ENCODE results near the gene INSIG1. TPM values are rescaled to one million over a fixed set of nuclear protein-coding genes. Genes with fewer than 3 reads are reported as not detected.
A peak's percentile ranks its signal among the peaks of the same experiment; 100 is the strongest.

INSIG1 gene
- total RNA-seq, 1 experiment from 2014 or later, result 60.1 TPM

- POLR2A ChIA-PET, result no interaction called here
- intact Hi-C loops (cut with micrococcal nuclease; ENCODE audit: unreplicated experiment), result no loop called here
- no TSS peak for BruUV-seq (replicated peaks)
These were observed 41.8 kb downstream of the INSIG1 start for GRCh38 chr7:155339474-155339873.

DNA sequence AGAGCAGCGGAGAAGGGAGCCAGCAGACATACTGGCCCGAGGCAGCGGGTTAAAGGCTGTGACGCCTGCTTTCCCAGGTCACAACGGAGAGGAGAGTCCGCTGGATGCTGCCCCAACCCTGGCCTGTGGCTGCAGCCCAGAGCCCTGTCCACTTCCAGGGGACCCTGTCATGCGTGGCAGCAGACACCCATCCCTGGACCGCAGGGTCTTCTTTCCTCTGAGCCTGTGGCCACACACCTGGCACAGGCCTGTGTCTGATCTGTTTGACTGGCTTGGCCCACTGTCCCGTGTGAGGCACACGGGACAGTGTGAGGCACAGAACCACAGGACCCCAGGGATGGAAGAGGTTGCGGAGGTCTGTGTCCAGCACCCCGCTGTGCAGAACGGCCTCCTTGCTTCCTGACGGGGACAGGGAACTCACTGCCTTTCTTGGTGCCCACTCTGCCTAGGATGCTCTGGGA lies 42.4 kb downstream of the INSIG1 start:
- H3K27me3 Mint-ChIP-seq (ENCODE audit: insufficient read depth, unreplicated experiment), result peaks cover 5% of the 10 kb centered on the region
- BruUV-seq (replicated peaks), result no TSS peak
- H3K4me3 ChIP-seq (ENCODE audit: low read depth, low read length), result no peak overlapping the region
- CTCF ChIA-PET, result no interaction called here
- H3K4me3 Mint-ChIP-seq (ENCODE audit: unreplicated experiment), result no peak overlapping the region
- H3K27me3 ChIP-seq (replicated peaks; ENCODE audit: control insufficient read depth, insufficient read depth, low read length), result no peaks in the 10 kb centered on the region; the same call in 1 of the 2 replicates
- H3K27ac Mint-ChIP-seq (ENCODE audit: unreplicated experiment), result no peak overlapping the region
- TF ChIP-seq, protein P1, sequence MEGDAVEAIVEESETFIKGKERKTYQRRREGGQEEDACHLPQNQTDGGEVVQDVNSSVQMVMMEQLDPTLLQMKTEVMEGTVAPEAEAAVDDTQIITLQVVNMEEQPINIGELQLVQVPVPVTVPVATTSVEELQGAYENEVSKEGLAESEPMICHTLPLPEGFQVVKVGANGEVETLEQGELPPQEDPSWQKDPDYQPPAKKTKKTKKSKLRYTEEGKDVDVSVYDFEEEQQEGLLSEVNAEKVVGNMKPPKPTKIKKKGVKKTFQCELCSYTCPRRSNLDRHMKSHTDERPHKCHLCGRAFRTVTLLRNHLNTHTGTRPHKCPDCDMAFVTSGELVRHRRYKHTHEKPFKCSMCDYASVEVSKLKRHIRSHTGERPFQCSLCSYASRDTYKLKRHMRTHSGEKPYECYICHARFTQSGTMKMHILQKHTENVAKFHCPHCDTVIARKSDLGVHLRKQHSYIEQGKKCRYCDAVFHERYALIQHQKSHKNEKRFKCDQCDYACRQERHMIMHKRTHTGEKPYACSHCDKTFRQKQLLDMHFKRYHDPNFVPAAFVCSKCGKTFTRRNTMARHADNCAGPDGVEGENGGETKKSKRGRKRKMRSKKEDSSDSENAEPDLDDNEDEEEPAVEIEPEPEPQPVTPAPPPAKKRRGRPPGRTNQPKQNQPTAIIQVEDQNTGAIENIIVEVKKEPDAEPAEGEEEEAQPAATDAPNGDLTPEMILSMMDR (IDR thresholded peaks at IDR 0.05; ENCODE audit: insufficient read depth in 1 of 2, low read depth in 1 of 2, low read length in 1 of 2, severe bottlenecking in 1 of 2, unreplicated experiment in 1 of 2), result no peak
- POLR2A ChIA-PET, result no interaction called here
- H3K36me3 Mint-ChIP-seq (ENCODE audit: insufficient read depth, unreplicated experiment), result no peaks in the 10 kb centered on the region
- H3K9me3 ChIP-seq, result no peaks in the 10 kb centered on the region
- H3K4me1 ChIP-seq, result no peaks in the 10 kb centered on the region
- no peaks in the 10 kb centered on the region for H3K36me3 ChIP-seq (ENCODE audit: control insufficient read depth, insufficient read depth, low read length)
- H3K4me1 Mint-ChIP-seq (ENCODE audit: low read depth, unreplicated experiment), result peaks cover 2% of the 10 kb centered on the region
- no peaks in the 10 kb centered on the region for H3K9me3 Mint-ChIP-seq (ENCODE audit: unreplicated experiment)
- peak in 1 of 2 experiments; percentile 26 for DNase-seq
- intact Hi-C loops (cut with micrococcal nuclease; ENCODE audit: unreplicated experiment), result no loop called here

More at GRCh38 chr7:155339474-155339873, 41.8 kb downstream of the INSIG1 start:
- Mint-ChIP-seq H3K36me3 (ENCODE audit: insufficient read depth, unreplicated experiment) (no peaks in the 10 kb centered on the region), H3K27ac (ENCODE audit: unreplicated experiment) (no peak overlapping the region), H3K4me1 (ENCODE audit: low read depth, unreplicated experiment) (no peaks in the 10 kb centered on the region), H3K27me3 (ENCODE audit: insufficient read depth, unreplicated experiment) (peaks cover 5% of the 10 kb centered on the region), H3K4me3 (ENCODE audit: unreplicated experiment) (no peak overlapping the region), H3K9me3 (ENCODE audit: unreplicated experiment) (no peaks in the 10 kb centered on the region)
- TF ChIP-seq, protein P1 (IDR thresholded peaks at IDR 0.05; ENCODE audit: insufficient read depth in 1 of 2, low read depth in 1 of 2, low read length in 1 of 2, severe bottlenecking in 1 of 2, unreplicated experiment in 1 of 2), result no peak
- Histone ChIP-seq H3K9me3 (no peaks in the 10 kb centered on the region), H3K36me3 (ENCODE audit: control insufficient read depth, insufficient read depth, low read length) (no peaks in the 10 kb centered on the region), H3K4me1 (no peaks in the 10 kb centered on the region), H3K27me3 (replicated peaks; ENCODE audit: control insufficient read depth, insufficient read depth, low read length) (no peaks in the 10 kb centered on the region; the same call in none of the 2 replicates), H3K4me3 (ENCODE audit: low read depth, low read length) (no peak overlapping the region)
- DNase-seq, result no peak
- CTCF ChIA-PET, result no interaction called here

DNA sequence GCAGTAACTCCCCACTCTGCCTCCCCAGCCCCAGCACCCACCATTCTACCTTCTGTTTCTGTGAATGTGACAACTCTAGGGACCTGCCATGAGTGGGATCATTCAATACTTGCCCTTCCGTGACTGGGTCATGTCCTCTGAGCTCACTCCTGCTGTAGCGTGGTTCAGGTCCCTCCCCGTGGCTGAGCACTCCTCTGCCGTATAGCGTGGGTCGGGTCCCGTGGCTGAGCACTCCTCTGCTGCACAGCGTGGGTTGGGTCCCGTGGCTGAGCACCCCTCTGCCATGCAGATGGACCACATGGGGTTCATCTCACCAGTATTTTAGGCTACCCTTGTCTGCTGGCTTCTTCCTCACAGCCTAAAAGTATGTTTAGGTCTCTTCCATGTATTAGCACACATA lies 43.0 kb downstream of the INSIG1 start:
- BruUV-seq (replicated peaks), result no TSS peak
- Histone ChIP-seq H3K4me3 (ENCODE audit: low read depth, low read length) (no peak overlapping the region), H3K36me3 (ENCODE audit: control insufficient read depth, insufficient read depth, low read length) (no peaks in the 10 kb centered on the region), H3K4me1 (no peaks in the 10 kb centered on the region), H3K9me3 (no peaks in the 10 kb centered on the region), H3K27me3 (replicated peaks; ENCODE audit: control insufficient read depth, insufficient read depth, low read length) (no peaks in the 10 kb centered on the region; the same call in 1 of the 2 replicates)
- H3K27ac Mint-ChIP-seq (ENCODE audit: unreplicated experiment), result no peak overlapping the region
- H3K27me3 Mint-ChIP-seq (ENCODE audit: insufficient read depth, unreplicated experiment), result peaks cover 5% of the 10 kb centered on the region
- H3K4me3 Mint-ChIP-seq (ENCODE audit: unreplicated experiment), result no peak overlapping the region
- no peaks in the 10 kb centered on the region for H3K36me3 Mint-ChIP-seq (ENCODE audit: insufficient read depth, unreplicated experiment)
- intact Hi-C loops (cut with micrococcal nuclease; ENCODE audit: unreplicated experiment), result no loop called here
- DNase-seq, result no peak
- H3K9me3 Mint-ChIP-seq (ENCODE audit: unreplicated experiment), result no peaks in the 10 kb centered on the region
- ChIA-PET POLR2A (no interaction called here), CTCF (no interaction called here)
- TF ChIP-seq, protein P1 (IDR thresholded peaks at IDR 0.05; ENCODE audit: insufficient read depth in 1 of 2, low read depth in 1 of 2, low read length in 1 of 2, severe bottlenecking in 1 of 2, unreplicated experiment in 1 of 2), result no peak
- H3K4me1 Mint-ChIP-seq (ENCODE audit: low read depth, unreplicated experiment), result peaks cover 6% of the 10 kb centered on the region

Data from Caco-2 (cell line).